Stomach smooth muscle (tissue), 2 donors: Measurements from ENCODE around the gene FHOD3.

Experiments used
- H3K27ac ChIP-seq: one replicate; pipeline ENCODE4 v1.7.0; 2013; ENCODE audit warnings: mild to moderate bottlenecking, low read length, inconsistent platforms
- H3K27me3 ChIP-seq, 2 donors: one replicate each; pipeline ENCODE4 v1.7.0; 2013; ENCODE audit warnings: low read length in 2 of 2; ENCODE audit not compliant: insufficient read depth in 2 of 2, control insufficient read depth in 1 of 2
- H3K36me3 ChIP-seq, 2 donors: one replicate each; pipeline ENCODE4 v1.7.0; 2013; ENCODE audit warnings: low read length in 2 of 2; ENCODE audit not compliant: control insufficient read depth in 2 of 2, insufficient read depth in 2 of 2
- H3K4me1 ChIP-seq: one replicate; pipeline ENCODE4 v1.7.0; 2013; ENCODE audit warnings: low read length; ENCODE audit not compliant: control insufficient read depth, insufficient read depth
- H3K4me3 ChIP-seq, 2 donors: one replicate each; pipeline ENCODE4 v1.7.0; 2013; ENCODE audit warnings: low read length in 2 of 2
- H3K9ac ChIP-seq, 2 donors: one replicate each; pipeline ENCODE4 v1.7.0; 2013; ENCODE audit warnings: low read length in 2 of 2, mild to moderate bottlenecking in 1 of 2
- H3K9me3 ChIP-seq, 2 donors: one replicate each; pipeline ENCODE4 v1.7.0; 2013; ENCODE audit warnings: low read length in 2 of 2; ENCODE audit not compliant: control insufficient read depth in 2 of 2
- donor health status: healthy.
- donor health status: Pancreatic carcinoma.

FHOD3 gene

DNA sequence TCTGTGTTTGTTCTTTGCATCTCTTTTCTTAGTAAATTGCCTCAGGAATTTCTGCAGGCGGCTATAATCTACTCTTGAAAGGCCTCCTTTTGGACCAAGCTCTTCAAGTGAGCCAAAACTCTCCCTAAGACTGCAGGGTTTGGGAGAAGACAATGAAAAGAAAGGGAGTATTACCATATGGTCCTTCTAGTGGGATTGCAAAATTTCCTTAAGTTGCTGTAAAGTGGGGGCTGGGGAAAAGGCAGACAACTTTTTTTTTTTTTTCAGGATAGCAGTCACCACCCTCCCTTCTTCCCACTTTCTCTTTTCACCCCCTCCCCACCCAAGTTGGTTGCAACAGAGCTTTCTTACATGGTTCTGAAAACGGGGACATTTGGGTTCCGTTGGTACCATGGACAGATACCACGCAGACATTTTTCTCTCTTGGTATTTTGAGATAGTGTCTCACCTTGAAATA lies 183.7 kb downstream of the FHOD3 start:
- H3K27ac ChIP-seq = no peak overlapping the region
- no peaks in the 10 kb centered on the region for H3K27me3 ChIP-seq
- H3K36me3 ChIP-seq = no peaks in the 10 kb centered on the region
- H3K9me3 ChIP-seq = no peaks in the 10 kb centered on the region
- no peak overlapping the region for H3K4me3 ChIP-seq
- H3K4me1 ChIP-seq = no peaks in the 10 kb centered on the region
- no peak overlapping the region for H3K9ac ChIP-seq

DNA sequence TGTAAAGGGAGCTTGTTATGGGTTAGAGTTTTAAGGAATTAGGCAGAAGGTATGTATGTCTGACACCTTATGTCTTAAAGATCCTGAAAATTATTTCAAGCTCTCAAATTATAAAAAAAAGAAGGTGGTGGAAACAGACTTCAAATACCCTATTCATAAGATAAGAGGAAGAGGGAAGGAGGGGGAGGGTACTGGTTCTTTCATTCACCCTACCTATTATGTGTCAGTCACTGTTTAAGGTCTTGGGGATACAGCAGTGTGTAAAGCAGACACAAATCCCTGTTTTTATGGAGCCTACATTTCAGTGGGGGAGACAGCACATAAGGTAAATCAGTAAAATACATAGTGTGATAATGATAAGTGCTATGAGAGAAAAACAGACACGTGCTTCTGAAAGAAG lies 184.4 kb downstream of the FHOD3 start:
- Histone ChIP-seq H3K36me3 (no peaks in the 10 kb centered on the region), H3K9me3 (no peaks in the 10 kb centered on the region), H3K27me3 (no peaks in the 10 kb centered on the region), H3K27ac (no peak overlapping the region), H3K4me3 (no peak overlapping the region), H3K4me1 (no peaks in the 10 kb centered on the region), H3K9ac (no peak overlapping the region)

DNA sequence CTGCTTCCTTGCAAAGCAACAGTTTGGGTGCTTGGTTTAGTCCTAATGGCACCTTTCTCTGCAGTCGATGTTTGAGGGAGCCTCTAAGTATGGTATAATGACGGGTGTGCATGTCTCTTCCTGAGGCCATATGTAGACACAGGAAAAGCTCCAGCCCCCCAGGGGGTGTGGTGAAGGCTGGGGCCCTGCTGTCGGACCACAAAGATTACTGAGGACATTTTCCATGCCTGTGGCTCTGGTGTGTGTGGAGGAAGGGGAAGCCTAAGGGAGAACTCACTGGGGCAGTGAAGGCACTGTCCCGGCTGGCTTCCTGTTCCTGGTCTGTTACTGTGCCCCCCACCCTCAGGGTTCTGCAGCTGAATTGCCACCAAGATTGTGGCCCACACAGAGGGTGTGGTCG lies 187.1 kb downstream of the FHOD3 start:
- Histone ChIP-seq H3K9ac (no peak overlapping the region), H3K27me3 (no peaks in the 10 kb centered on the region), H3K4me3 (no peak overlapping the region), H3K27ac (no peak overlapping the region), H3K9me3 (no peaks in the 10 kb centered on the region), H3K4me1 (no peaks in the 10 kb centered on the region), H3K36me3 (no peaks in the 10 kb centered on the region)

DNA sequence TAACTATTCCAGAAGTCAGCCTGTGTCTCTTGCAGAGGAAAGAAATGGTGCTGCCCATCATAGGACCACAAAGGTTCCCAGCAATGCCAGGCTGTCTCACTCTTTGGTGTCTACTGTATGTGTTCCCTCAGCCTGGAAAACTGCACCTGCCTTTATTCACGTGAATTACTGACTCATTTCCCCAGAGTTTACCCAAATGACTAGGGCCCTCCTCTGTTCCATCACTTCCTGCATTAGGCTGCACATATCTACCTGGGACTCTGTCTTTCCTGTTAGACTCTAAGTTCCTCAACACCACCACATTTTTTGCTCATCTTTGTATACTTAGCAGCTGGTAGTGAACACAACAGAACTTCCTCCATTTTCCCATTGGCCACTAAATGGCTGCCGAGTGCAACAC lies 188.3 kb downstream of the FHOD3 start:
- Histone ChIP-seq H3K27ac (no peak overlapping the region), H3K27me3 (no peaks in the 10 kb centered on the region), H3K9me3 (no peaks in the 10 kb centered on the region), H3K4me3 (no peak overlapping the region), H3K4me1 (no peaks in the 10 kb centered on the region), H3K9ac (no peak overlapping the region), H3K36me3 (no peaks in the 10 kb centered on the region)

DNA sequence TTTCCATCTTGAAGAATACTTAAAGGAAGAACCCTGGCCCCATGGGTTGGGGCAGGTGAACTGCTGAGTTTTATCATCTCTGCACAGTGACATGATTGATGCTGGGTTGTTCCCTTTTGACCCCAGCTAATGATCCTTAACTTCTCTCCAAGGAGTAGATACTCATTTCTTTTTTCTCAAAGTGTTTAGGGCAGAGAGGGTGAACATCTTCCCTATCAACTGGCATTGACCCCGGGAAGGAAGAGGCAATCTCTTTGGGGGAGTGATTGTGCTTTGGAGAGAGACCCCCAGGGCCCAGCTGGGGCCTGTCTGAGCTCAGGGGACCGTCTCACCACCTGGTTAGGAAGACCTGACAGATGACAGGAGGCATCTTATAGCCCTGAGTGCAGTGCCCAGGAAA lies 190.6 kb downstream of the FHOD3 start:
- no peaks in the 10 kb centered on the region for H3K36me3 ChIP-seq
- no peaks in the 10 kb centered on the region for H3K4me1 ChIP-seq
- no peak overlapping the region for H3K27ac ChIP-seq
- H3K9ac ChIP-seq = no peak overlapping the region
- H3K9me3 ChIP-seq = no peaks in the 10 kb centered on the region
- H3K27me3 ChIP-seq = no peaks in the 10 kb centered on the region
- H3K4me3 ChIP-seq = no peak overlapping the region

DNA sequence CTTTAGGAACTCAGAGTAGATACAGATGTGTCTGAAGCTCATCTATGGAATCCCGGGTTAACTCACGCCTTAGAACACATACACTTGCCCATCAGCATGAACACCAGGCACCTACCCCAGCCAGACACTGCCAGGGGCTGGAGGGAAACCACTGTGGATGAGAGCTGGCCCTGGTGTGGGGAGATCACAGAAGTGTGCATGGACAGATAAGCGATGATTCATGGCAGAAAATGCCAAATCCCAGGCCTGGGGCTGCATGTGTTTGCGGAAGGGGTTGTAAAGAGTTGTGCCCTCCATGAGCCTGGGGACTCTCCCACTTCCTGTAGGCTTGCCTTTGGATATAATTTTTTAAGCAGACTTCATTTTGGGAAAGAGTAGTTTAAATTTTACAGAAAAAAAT lies 193.4 kb downstream of the FHOD3 start:
- Histone ChIP-seq H3K4me1 (no peaks in the 10 kb centered on the region), H3K9me3 (no peaks in the 10 kb centered on the region), H3K27me3 (no peaks in the 10 kb centered on the region), H3K4me3 (no peak overlapping the region), H3K36me3 (no peaks in the 10 kb centered on the region), H3K27ac (no peak overlapping the region), H3K9ac (no peak overlapping the region)

DNA sequence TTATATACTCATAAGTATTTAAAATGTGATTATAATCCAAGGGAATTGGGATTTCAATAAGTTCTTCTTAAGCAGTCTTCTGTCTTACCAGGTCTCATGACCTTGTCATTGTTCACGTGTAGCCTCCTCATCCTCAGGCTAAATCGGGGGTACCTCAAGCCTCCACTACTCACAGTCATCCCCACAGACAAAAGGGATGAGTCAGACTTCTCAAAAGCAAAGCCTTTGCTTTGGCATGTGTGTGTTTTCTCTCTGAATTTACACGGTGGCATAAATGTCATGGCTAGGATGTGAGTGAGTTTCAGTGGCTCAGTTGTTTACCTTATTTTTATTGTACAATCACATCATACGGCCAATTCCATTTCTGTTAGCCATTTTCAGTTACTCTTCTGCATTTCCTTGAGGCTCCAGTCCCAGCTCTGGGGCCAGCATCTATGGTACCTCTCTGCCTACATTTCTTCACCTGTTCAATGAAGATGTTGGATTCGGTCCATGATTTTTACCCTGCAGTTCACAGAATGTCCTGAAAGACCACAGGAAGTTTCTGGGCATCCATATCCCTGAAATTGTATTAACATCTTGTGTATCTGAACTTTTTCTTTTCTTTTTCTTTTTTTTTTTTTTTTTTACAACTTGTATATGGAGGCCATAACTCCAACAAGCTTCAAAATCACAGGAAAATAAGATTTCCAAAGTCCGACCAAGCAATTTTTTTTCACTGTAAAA lies 195.3 kb downstream of the FHOD3 start:
- H3K27me3 ChIP-seq = no peaks in the 10 kb centered on the region
- no peaks in the 10 kb centered on the region for H3K36me3 ChIP-seq
- no peak overlapping the region for H3K27ac ChIP-seq
- H3K4me1 ChIP-seq = no peaks in the 10 kb centered on the region
- no peaks in the 10 kb centered on the region for H3K9me3 ChIP-seq
- no peak overlapping the region for H3K4me3 ChIP-seq
- no peak overlapping the region for H3K9ac ChIP-seq

DNA sequence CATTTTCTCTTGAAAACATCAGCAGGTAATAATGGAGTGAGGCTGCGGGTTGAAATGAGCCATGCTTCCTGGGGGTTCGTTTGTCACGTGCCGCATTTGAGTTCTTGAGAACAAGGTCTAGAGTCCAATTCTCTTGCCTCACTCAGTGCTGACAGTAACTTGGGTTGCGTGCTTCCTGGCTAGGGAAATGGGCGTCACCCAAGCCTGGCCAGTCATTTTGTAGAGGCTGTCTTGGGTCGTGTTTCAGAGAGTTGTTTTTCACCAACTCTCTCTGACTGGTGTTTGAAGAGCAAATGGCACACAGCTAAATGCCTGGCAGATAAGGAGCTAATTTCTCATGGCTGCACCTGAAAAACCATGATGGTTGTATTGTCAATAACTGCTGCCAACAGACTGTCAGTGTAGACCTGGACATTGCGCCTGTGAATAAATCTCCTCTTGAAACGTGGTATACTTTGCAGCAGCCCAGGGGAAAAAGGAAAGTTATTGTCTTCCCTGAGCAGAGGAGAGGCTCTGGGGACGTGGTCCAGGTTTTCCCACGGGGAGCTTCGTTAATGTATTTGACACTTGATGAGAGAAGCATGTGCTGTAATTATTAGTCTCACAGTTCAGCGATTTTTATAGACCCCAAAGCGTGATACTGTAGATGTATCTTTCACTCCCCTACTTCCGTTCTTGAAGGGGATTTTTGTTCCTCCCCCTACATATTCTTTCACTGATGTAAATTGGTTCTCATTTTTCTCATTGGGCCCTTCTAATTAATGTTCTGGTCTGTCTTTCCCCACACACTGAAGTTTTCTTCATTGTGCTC lies 196.0 kb downstream of the FHOD3 start:
- no peaks in the 10 kb centered on the region for H3K4me1 ChIP-seq
- no peaks in the 10 kb centered on the region for H3K36me3 ChIP-seq
- no peak overlapping the region for H3K27ac ChIP-seq
- H3K9me3 ChIP-seq = no peaks in the 10 kb centered on the region
- no peak overlapping the region for H3K9ac ChIP-seq
- H3K4me3 ChIP-seq = no peak overlapping the region
- no peaks in the 10 kb centered on the region for H3K27me3 ChIP-seq

DNA sequence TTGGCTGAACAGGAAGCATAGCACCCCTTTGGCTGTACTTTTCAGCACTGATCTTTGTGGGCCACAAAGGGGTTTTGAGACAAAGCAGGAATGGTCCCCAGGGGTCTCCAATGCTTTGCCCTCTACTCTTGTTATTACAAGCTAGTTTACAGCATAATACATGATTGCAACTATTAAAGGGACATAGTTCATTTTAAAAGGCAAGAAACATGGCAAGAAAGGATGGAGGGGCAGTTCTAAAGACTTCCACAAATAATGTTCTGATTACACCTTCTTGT lies 196.6 kb downstream of the FHOD3 start:
- no peaks in the 10 kb centered on the region for H3K36me3 ChIP-seq
- H3K4me1 ChIP-seq = no peaks in the 10 kb centered on the region
- H3K9me3 ChIP-seq = no peaks in the 10 kb centered on the region
- no peak overlapping the region for H3K4me3 ChIP-seq
- H3K27ac ChIP-seq = no peak overlapping the region
- H3K9ac ChIP-seq = no peak overlapping the region
- no peaks in the 10 kb centered on the region for H3K27me3 ChIP-seq

DNA sequence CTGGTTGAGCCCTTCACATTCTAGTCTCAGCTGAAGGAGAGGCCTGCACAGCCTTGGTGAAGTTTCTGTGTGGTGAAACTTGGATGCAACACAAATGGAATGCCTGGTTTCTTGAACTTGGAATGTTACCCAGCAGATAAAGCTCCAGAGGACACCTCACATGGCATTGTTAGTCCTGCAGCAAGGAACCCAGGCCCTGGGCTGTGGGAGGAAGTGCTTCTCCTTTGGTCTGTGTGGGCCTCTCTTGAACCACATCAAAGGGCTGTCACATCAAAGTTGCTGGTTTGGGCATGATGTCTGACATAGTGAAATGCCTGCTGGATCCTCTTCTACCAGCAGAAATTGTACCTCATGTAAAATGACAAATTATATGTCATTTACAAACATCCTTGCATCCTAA lies 198.5 kb downstream of the FHOD3 start:
- H3K4me1 ChIP-seq = no peaks in the 10 kb centered on the region
- H3K36me3 ChIP-seq = no peaks in the 10 kb centered on the region
- H3K4me3 ChIP-seq = no peak overlapping the region
- no peaks in the 10 kb centered on the region for H3K27me3 ChIP-seq
- no peaks in the 10 kb centered on the region for H3K9me3 ChIP-seq
- H3K27ac ChIP-seq = no peak overlapping the region
- H3K9ac ChIP-seq = no peak overlapping the region

DNA sequence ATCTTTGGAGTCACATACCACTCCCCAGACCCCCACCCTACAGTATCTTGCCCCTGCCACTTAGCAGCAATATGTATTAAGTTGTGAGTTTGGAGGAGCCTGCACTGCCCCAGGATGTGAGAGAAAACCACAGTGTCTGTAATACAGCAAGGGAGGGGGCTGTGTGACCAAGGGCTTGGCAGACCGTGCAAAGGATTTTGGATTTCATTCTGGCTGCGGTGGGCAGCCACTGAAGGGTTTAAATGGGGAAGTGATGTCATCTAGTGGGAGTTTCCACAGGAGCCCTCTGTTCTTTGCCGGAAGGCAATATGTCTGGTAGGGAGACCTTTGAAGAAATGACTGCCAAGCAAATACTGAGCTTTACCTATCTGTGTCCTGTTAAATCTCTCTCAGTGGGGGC lies 202.4 kb downstream of the FHOD3 start:
- no peak overlapping the region for H3K4me3 ChIP-seq
- no peak overlapping the region for H3K27ac ChIP-seq

More for the DNA sequence above, 202.4 kb downstream of the FHOD3 start:
- no peak overlapping the region for H3K9ac ChIP-seq
- no peaks in the 10 kb centered on the region for H3K9me3 ChIP-seq
- H3K36me3 ChIP-seq = no peaks in the 10 kb centered on the region
- no peaks in the 10 kb centered on the region for H3K4me1 ChIP-seq
- H3K27me3 ChIP-seq = no peaks in the 10 kb centered on the region
